ENCODE measurements around the gene FAM229A. TPM values are rescaled to one million over a fixed set of nuclear protein-coding genes. Genes with fewer than 3 reads are reported as not detected.

FAM229A gene
- total and polyA plus RNA-seq, 2 experiments from 2014 or later: 3.4 to 4.2 TPM

- Histone ChIP-seq H3K27me3 (no peaks in the 10 kb centered on the region), H3K27ac (no peak overlapping the region), H3K4me1 (ENCODE audit: insufficient read depth) (no peaks in the 10 kb centered on the region), H4K20me1 (ENCODE audit: insufficient read depth, poor library complexity, severe bottlenecking) (no peaks in the 10 kb centered on the region), H3K4me2 (no peak overlapping the region), H3K9me2 (replicated peaks; ENCODE audit: insufficient read depth) (no peaks in the 10 kb centered on the region), H3K79me2 (no peaks in the 10 kb centered on the region), H3K36me3 (replicated peaks; ENCODE audit: insufficient read depth, low read depth) (no peaks in the 10 kb centered on the region), H3K9me3 (ENCODE audit: low read depth) (no peaks in the 10 kb centered on the region), H3K4me3 (no peak overlapping the region), H2AFZ (no peak overlapping the region)
- no peak for DNase-seq (ENCODE audit: low spot score)
- WGBS (ENCODE audit: low lambda C conversion rate, missing lambda C conversion rate): 97% methylated on average over 7 of the region's 7 CpGs
- TF ChIP-seq EZH2 (IDR thresholded peaks at IDR 0.05; ENCODE audit: borderline replicate concordance): no peak
- no peak for TF ChIP-seq CTCF (IDR thresholded peaks at IDR 0.05; ENCODE audit: poor library complexity)
- TF ChIP-seq EZH2phosphoT487 (IDR thresholded peaks at IDR 0.05; ENCODE audit: low read depth, severe bottlenecking, unreplicated experiment): no peak
Measured at GRCh38 chr1:32367912-32368635, 5.8 kb upstream of the FAM229A start.

GRCh38 chr1:32365445-32365844 is 3.2 kb upstream of the FAM229A start:
- Histone ChIP-seq H3K4me3 (no peak overlapping the region), H2AFZ (no peak overlapping the region), H3K9me2 (replicated peaks; ENCODE audit: insufficient read depth) (no peaks in the 10 kb centered on the region), H3K4me1 (ENCODE audit: insufficient read depth) (peaks cover 6% of the 10 kb centered on the region), H4K20me1 (ENCODE audit: insufficient read depth, poor library complexity, severe bottlenecking) (no peaks in the 10 kb centered on the region), H3K27me3 (no peaks in the 10 kb centered on the region), H3K36me3 (replicated peaks; ENCODE audit: insufficient read depth, low read depth) (no peaks in the 10 kb centered on the region), H3K27ac (no peak overlapping the region), H3K4me2 (no peak overlapping the region), H3K79me2 (no peaks in the 10 kb centered on the region), H3K9me3 (ENCODE audit: low read depth) (no peaks in the 10 kb centered on the region)
- 92% methylated on average over 6 of the region's 6 CpGs for WGBS (ENCODE audit: low lambda C conversion rate, missing lambda C conversion rate)
- TF ChIP-seq EZH2phosphoT487 (IDR thresholded peaks at IDR 0.05; ENCODE audit: low read depth, severe bottlenecking, unreplicated experiment) (no peak), EZH2 (IDR thresholded peaks at IDR 0.05; ENCODE audit: borderline replicate concordance) (no peak), CTCF (IDR thresholded peaks at IDR 0.05; ENCODE audit: poor library complexity) (no peak)
- DNase-seq (ENCODE audit: low spot score): no peak

- no peak for TF ChIP-seq CTCF (IDR thresholded peaks at IDR 0.05; ENCODE audit: poor library complexity)
- TF ChIP-seq EZH2 (IDR thresholded peaks at IDR 0.05; ENCODE audit: borderline replicate concordance): no peak
- TF ChIP-seq EZH2phosphoT487 (IDR thresholded peaks at IDR 0.05; ENCODE audit: low read depth, severe bottlenecking, unreplicated experiment): no peak
- H4K20me1 ChIP-seq (ENCODE audit: insufficient read depth, poor library complexity, severe bottlenecking): no peaks in the 10 kb centered on the region
- H3K9me2 ChIP-seq (replicated peaks; ENCODE audit: insufficient read depth): no peaks in the 10 kb centered on the region
- H3K79me2 ChIP-seq: no peaks in the 10 kb centered on the region
- peaks cover 6% of the 10 kb centered on the region for H3K4me1 ChIP-seq (ENCODE audit: insufficient read depth)
- 97% methylated on average over 5 of the region's 5 CpGs for WGBS (ENCODE audit: low lambda C conversion rate, missing lambda C conversion rate)
- H3K27ac ChIP-seq: no peak overlapping the region
- no peaks in the 10 kb centered on the region for H3K27me3 ChIP-seq
- no peak overlapping the region for H3K4me3 ChIP-seq
- no peak for DNase-seq (ENCODE audit: low spot score)
- H3K9me3 ChIP-seq (ENCODE audit: low read depth): no peaks in the 10 kb centered on the region
- no peak overlapping the region for H2AFZ ChIP-seq
- H3K4me2 ChIP-seq: no peak overlapping the region
- no peaks in the 10 kb centered on the region for H3K36me3 ChIP-seq (replicated peaks; ENCODE audit: insufficient read depth, low read depth)
Measured at GRCh38 chr1:32364836-32365235, 2.6 kb upstream of the FAM229A start.

Data from hepatocyte (in vitro differentiated cells).